Lower leg skin (tissue), 4 donors: Measurements from ENCODE around the gene LRRC75B. TPM values are rescaled to one million over a fixed set of nuclear protein-coding genes. Genes with fewer than 3 reads are reported as not detected.
"Not testable (repeated sequence)": the region's sequence is repeated elsewhere in the genome, so short reads cannot be mapped to it uniquely, and the experiment has no call there.

Experiments
- DNase-seq, 2 donors: peaks; one replicate each; pipeline ENCODE4 v3.0.0-alpha.2; 2019; ENCODE audit warnings: low spot score in 2 of 2
- H3K4me3 ChIP-seq: fragments of 200-600 bp; sonication (generic); 2 replicates; pipeline ENCODE4 v1.5.1; 2017; ENCODE audit warnings: mild to moderate bottlenecking, low read depth; ENCODE audit not compliant: poor library complexity, severe bottlenecking
- POLR2A ChIP-seq, 2 donors: fragments of 450-650 bp; IDR thresholded peaks; one replicate each; pipeline ENCODE4 v1.6.1; 2016 to 2017; ENCODE audit warnings: antibody characterized with exemption in 2 of 2, mild to moderate bottlenecking in 1 of 2, moderate library complexity in 1 of 2
- WGBS, 2 donors: methylation state at CpG; one replicate each; pipeline ENCODE4 v1.1.5; 2018; 5-methylcytosine and 5-hydroxymethylcytosine counted together
- intact Hi-C: fragments of 100-400 bp; cut with DNase I; formaldehyde crosslinking; loops from one replicate; pipeline ENCODE4 v1.15.0; 2023; ENCODE audit warnings: low total_unique reads
- total RNA-seq, 4 donors: library from RNA; depleted of rRNA; stranded (reverse); fragments of >200 nt; gene quantifications; one replicate each; pipeline ENCODE4 v1.1.0, GENCODE V29; 2016
- TF ChIP-seq, protein P1 (sequence below), 3 donors: fragments of 450-650 bp; IDR thresholded peaks; one replicate each; pipeline ENCODE4 v1.5.1; 2016; ENCODE audit warnings: antibody characterized with exemption in 3 of 3, mild to moderate bottlenecking in 3 of 3, moderate library complexity in 2 of 3

The LRRC75B gene
- total RNA-seq, 4 donors from 2014 or later, result 12.5 to 19.2 (median 16.5) TPM

DNA sequence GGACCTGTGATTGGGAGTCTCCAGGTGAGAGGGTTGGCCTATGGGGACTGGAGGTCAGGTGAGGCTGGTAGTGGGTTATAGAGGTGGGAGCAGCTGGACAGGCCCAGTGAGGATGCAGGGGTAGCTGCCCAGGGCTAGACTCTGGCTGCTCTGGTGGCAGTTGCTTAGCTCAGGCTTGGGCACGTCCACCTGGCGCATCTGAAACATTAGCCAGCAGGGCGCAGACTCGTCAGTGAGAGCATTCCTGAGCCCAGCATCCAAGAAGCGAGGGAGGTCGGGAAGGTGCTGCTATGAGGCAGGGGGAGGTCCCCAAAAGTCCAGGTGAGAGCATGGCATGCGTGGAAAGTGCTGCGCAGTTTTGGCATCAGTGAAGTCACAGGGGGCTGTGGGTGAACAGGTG is 6.6 kb upstream of the LRRC75B start:
- TF ChIP-seq, protein P1, sequence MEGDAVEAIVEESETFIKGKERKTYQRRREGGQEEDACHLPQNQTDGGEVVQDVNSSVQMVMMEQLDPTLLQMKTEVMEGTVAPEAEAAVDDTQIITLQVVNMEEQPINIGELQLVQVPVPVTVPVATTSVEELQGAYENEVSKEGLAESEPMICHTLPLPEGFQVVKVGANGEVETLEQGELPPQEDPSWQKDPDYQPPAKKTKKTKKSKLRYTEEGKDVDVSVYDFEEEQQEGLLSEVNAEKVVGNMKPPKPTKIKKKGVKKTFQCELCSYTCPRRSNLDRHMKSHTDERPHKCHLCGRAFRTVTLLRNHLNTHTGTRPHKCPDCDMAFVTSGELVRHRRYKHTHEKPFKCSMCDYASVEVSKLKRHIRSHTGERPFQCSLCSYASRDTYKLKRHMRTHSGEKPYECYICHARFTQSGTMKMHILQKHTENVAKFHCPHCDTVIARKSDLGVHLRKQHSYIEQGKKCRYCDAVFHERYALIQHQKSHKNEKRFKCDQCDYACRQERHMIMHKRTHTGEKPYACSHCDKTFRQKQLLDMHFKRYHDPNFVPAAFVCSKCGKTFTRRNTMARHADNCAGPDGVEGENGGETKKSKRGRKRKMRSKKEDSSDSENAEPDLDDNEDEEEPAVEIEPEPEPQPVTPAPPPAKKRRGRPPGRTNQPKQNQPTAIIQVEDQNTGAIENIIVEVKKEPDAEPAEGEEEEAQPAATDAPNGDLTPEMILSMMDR (IDR thresholded peaks at IDR 0.05), result no peak
- no peak for TF ChIP-seq POLR2A (IDR thresholded peaks at IDR 0.05)
- H3K4me3 ChIP-seq, result no peak overlapping the region
- intact Hi-C loops, result no loop called here
- 42 to 50% methylated on average over 8 of the region's 8 CpGs for WGBS, 2 donors
- no peak for DNase-seq

DNA sequence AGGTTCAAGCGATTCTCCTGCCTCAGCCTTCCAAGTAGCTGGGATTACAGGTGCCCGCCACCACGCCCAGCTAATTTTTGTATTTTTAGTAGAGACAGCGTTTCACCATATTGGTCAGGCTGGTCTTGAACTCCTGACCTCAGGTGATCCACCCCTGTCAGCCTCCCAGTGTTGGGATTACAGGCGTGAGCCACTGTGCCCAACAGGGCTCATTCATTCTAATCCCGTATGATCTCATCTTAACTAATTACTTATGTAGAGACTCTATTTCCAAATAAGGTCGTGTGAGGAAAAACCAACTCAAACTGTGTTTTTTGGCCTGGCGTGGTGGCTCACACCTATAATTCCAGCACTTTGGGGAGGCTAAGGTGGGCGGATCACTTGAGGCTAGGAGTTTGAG is 4.2 kb upstream of the LRRC75B start:
- DNase-seq, H3K4me3 ChIP-seq, intact Hi-C loops: not testable (repeated sequence)
- WGBS, 2 donors, result 86 to 88% methylated on average over 9 of the region's 9 CpGs

DNA sequence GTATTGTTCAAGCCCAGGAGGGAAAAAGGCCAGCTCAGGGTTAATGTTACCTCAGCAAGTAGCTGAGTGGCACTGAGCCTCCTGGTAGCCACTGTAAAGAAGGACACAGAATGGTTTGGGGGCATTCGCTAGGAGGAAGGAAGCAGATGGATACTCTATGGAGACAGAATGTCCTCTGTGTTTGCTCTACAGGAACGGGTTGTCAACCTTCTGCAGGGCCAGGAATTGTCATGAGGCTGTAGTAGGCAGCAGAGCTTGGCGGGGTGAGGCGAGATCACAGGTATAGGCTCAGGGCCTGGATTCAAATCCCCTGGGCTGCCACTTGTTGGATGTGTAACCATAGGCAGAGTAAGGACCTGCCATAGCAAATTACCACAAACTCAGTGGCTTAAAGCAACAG is 3.0 kb upstream of the LRRC75B start:
- TF ChIP-seq, protein P1 (IDR thresholded peaks at IDR 0.05), result no peak
- TF ChIP-seq POLR2A (IDR thresholded peaks at IDR 0.05), result no peak
- no peak for DNase-seq
- intact Hi-C loops, result no loop called here
- 93 to 95% methylated on average over 4 of the region's 4 CpGs for WGBS, 2 donors
- no peak overlapping the region for H3K4me3 ChIP-seq

DNA sequence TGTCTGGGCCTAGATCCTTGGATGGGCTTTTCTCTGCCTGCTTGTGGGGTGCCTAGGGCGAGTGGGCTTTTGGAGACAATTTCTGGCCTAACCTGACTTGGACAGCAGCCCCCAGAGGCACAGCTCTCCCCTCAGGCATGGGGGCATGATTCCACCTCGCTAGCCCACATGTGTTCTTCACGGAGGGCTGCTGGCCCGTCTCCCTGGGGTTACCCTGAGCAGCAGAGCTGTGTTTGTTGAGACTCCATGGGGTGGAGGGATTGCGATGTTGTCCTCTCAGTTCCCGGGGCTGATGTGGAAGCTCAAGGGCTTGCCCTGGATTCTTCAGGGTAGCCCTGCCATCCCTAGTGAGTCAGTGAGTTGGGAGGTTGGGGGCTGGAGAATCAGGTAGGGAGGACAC is 2.4 kb upstream of the LRRC75B start:
- DNase-seq, result no peak
- no peak overlapping the region for H3K4me3 ChIP-seq
- 91 to 98% methylated on average over 6 of the region's 6 CpGs for WGBS, 2 donors
- no peak for TF ChIP-seq POLR2A (IDR thresholded peaks at IDR 0.05)
- TF ChIP-seq, protein P1 (IDR thresholded peaks at IDR 0.05), result no peak
- intact Hi-C loops, result no loop called here

DNA sequence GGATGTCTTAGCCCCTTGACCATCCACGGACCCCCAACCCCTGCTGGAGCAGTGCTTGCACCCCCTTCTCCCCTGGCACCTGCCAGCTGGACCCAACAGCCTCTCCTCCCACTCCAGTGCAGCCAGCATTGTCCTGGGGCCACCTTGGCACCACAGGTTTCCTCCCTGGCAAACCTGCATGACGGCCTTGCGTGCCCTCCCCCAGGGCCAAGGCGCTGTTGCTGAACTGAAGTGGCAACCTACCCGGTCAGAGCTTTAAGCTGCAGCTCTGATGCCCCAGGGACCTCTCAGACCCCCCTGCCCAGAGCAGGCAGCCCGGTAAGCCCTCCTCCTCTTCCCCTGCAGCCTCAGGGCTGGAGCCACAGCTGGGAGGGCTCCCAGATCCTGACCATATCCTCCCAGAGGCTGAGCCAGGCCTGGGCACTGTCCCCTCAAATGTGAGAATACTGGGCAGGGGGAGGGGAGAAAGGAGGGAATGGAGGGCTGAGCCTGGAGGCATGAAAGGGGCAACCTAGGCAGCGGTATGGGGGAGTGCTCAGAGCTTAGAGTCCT is 1.8 kb upstream of the LRRC75B start:
- H3K4me3 ChIP-seq, result no peak overlapping the region
- no peak for DNase-seq
- WGBS, 2 donors, result 45 to 62% methylated on average over 3 to 7 of the region's 7 CpGs

DNA sequence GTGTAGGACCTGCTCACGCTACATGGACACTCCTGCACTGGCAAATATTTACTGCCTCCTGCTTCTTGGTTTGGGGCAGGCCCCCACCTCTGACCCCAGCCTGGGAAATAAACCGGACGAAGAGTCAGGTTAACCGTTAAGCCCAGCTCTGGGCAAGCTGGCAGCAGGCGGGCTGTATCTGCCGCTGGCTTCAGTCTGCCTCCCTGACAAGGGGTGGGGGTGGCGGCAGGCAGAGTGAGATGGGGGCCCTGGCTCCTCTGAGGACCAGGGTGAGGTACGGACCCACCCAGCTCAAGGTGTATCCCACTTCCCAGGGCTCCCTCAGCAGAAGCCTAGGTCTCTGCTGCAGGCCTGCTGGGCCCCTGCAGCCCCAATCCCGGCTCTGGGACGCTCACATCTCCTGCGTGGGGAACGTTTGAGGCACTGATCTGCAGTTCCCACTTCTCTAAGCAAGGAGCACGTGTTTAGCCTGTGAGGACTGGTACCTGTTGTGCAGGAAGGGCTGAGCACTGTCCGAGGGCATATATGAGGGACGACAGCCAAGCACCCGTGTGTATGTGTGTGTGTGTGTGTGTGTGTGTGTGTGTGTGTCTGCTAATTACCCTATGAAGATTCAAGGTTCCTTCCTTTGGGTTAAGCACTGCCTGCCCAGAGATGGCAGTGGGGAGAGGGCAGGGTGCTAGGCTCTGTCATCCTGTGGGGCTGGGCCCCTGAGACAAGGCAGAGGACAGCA is 1.1 kb upstream of the LRRC75B start:
- WGBS, 2 donors, result 61 to 76% methylated on average over 12 to 16 of the region's 16 CpGs
- TF ChIP-seq, protein P1 (IDR thresholded peaks at IDR 0.05), result no peak
- no peak for TF ChIP-seq POLR2A (IDR thresholded peaks at IDR 0.05)
- DNase-seq, result no peak
- intact Hi-C loops, result no loop called here
- H3K4me3 ChIP-seq, result no peak overlapping the region

More for the DNA sequence above, 1.8 kb upstream of the LRRC75B start:
- intact Hi-C loops, result no loop called here
- TF ChIP-seq, protein P1 (IDR thresholded peaks at IDR 0.05), result no peak
- TF ChIP-seq POLR2A (IDR thresholded peaks at IDR 0.05), result no peak

DNA sequence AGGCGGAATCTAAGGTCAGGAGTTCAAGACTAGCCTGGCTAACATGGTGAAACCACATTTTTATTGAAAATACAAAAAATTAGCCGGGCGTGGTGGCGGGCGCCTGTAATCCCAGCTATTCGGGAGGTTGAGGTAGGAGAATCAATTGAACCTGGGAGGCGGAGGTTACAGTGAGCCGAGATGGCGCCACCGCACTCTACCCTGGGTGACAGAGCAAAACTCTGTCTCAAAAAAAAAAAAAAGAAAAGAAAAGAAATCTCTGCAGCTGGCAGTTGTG is 624 bp upstream of the LRRC75B start:
- 83 to 90% methylated on average over 10 of the region's 10 CpGs for WGBS, 2 donors
- H3K4me3 ChIP-seq, intact Hi-C loops, DNase-seq: not testable (repeated sequence)
